SK-N-SH (cell line): Measurements from ENCODE around the gene ARFGEF2.
A peak's percentile ranks its signal among the peaks of the same experiment; 100 is the strongest.

Source experiments
- CTCF ChIP-seq: fragments of 200-600 bp; sonication (generic); IDR thresholded peaks from 2 replicates; pipeline ENCODE4 v1.6.1; 2017; ENCODE audit warnings: antibody characterized with exemption, mild to moderate bottlenecking, moderate library complexity
- FOXM1 ChIP-seq: IDR thresholded peaks from 2 replicates; pipeline ENCODE4 v1.4.0; 2012; ENCODE audit warnings: low read depth, mild to moderate bottlenecking
- NFIC ChIP-seq: IDR thresholded peaks from 2 replicates; pipeline ENCODE4 v1.4.0; 2012; ENCODE audit warnings: borderline replicate concordance
- RFX5 ChIP-seq: IDR thresholded peaks from 2 replicates; pipeline ENCODE4 v1.6.1; 2012; ENCODE audit warnings: mild to moderate bottlenecking, improper control_type of control experiment, low read length
- USF1 ChIP-seq: IDR thresholded peaks from 2 replicates; pipeline ENCODE4 v1.4.0; 2012; ENCODE audit warnings: low read depth, borderline replicate concordance
- YY1 ChIP-seq: IDR thresholded peaks from 2 replicates; pipeline ENCODE4 v1.4.0; 2012; ENCODE audit warnings: low read depth, mild to moderate bottlenecking

DNA sequence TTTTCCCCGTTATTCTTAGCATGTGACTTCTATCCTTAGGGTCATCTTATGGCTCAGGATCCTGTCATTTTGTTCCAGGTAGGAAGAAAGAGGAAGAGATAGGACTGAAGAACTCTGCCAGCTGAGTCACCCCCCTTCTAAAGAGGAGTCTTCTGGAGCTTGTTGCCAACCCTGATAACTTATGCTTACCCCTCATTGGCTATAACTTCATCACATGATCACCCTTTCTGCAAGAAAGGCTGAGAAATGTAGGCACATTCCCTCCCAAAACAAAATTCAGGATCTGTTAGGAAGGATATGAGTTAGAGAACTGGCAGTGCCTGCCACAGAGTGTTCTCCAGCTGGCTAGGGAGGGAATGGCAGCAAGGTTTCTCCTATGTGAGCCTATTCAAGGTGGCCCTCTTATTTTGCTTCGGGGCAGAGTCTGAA lies 35.6 kb downstream of the ARFGEF2 start:
- TF ChIP-seq FOXM1 (no peak), RFX5 (no peak), CTCF (no peak), USF1 (0 out of 2 replicates have a peak, but pooled peaks have one; percentile 12), NFIC (no peak), YY1 (no peak)
